MM.1S (cell line): Measurements from ENCODE around the gene C4orf51.

Experiments used
- CTCF ChIP-seq: fragments of 300-600 bp; sonication (generic); IDR thresholded peaks from 2 replicates; pipeline ENCODE4 v1.5.1; 2016; ENCODE audit warnings: antibody characterized with exemption, low read length, mixed read lengths
- EZH2 ChIP-seq: fragments of 300-600 bp; sonication (generic); optimal IDR thresholded peaks from 2 replicates; pipeline ENCODE3; 2017; ENCODE audit warnings: low read depth, mild to moderate bottlenecking, antibody characterized with exemption, low read length, mixed read lengths
- EZH2phosphoT487 ChIP-seq: fragments of 300-600 bp; sonication (generic); IDR thresholded peaks from 2 replicates; pipeline ENCODE4 v1.6.1; 2018; ENCODE audit warnings: antibody characterized with exemption, low read length

- no peak for TF ChIP-seq CTCF
- TF ChIP-seq EZH2 = no peak
- no peak for TF ChIP-seq EZH2phosphoT487
Observed at GRCh38 chr4:145639186-145639698, 40.7 kb upstream of the C4orf51 start.
